ENCODE results near the gene MSTN. TPM values are rescaled to one million over a fixed set of nuclear protein-coding genes. Genes with fewer than 3 reads are reported as not detected.
"Not testable (repeated sequence)": the region's sequence is repeated elsewhere in the genome, so short reads cannot be mapped to it uniquely, and the experiment has no call there.

Gene MSTN
- total RNA-seq, 6 experiments from 2014 or later: not detected

DNA sequence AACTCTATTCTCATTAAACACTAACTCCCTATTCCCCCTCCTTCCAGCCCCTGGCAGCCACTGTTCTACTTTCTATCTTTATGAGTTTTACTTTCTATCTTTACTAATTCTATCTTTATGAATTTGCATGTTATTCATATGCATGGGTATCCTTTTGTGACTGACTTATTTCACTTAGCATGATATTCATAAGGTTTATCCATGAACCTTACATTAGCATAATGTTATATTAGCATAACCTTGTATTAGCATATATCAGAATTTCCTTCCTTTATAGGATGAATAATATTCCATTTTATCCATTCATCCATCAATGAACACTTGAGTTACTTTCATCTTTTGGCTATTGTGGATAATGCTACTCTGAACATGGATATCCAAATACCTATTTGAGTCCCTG is 41.8 kb downstream of the MSTN start:
- H3K4me1 Mint-ChIP-seq (ENCODE audit: low read depth): no peaks in the 10 kb centered on the region
- peaks cover 9% of the 10 kb centered on the region for H3K27me3 Mint-ChIP-seq (ENCODE audit: insufficient read depth)
- peaks cover 22% of the 10 kb centered on the region for H3K36me3 Mint-ChIP-seq (ENCODE audit: low read depth)

GRCh38 chr2:190017837-190018236 is 44.7 kb downstream of the MSTN start:
- Mint-ChIP-seq H3K4me1 (ENCODE audit: low read depth) (no peaks in the 10 kb centered on the region), H3K27me3 (ENCODE audit: insufficient read depth) (peaks cover 9% of the 10 kb centered on the region), H3K36me3 (ENCODE audit: low read depth) (peaks cover 26% of the 10 kb centered on the region), H3K4me3 (no peak overlapping the region), H3K9me3 (peaks cover 44% of the 10 kb centered on the region), H3K27ac (no peak overlapping the region)
- TF ChIP-seq CTCF (IDR thresholded peaks at IDR 0.05): no peak
- DNase-seq: no peak

More for the DNA sequence above, 41.8 kb downstream of the MSTN start:
- TF ChIP-seq CTCF (IDR thresholded peaks at IDR 0.05): no peak
- Mint-ChIP-seq H3K9me3 (peaks cover 32% of the 10 kb centered on the region), H3K27ac (no peak overlapping the region), H3K4me3 (no peak overlapping the region)
- no peak for DNase-seq

- not testable (repeated sequence) for DNase-seq; H3K4me3 Mint-ChIP-seq; H3K27ac Mint-ChIP-seq; H3K27me3 Mint-ChIP-seq (ENCODE audit: insufficient read depth); H3K4me1 Mint-ChIP-seq (ENCODE audit: low read depth)
- H3K9me3 Mint-ChIP-seq: peaks cover 44% of the 10 kb centered on the region
- peaks cover 26% of the 10 kb centered on the region for H3K36me3 Mint-ChIP-seq (ENCODE audit: low read depth)
Measured at GRCh38 chr2:190015969-190016368, 46.6 kb downstream of the MSTN start.

Data from HFFc6 (cell line).